SK-N-SH treated with all-trans-retinoic acid at 6 μM for 48 hours (cell line): ENCODE data around the gene ROBO1.

ENCODE experiments used
- ATAC-seq: fragments of 200-7000 bp; cut with Tn5 transposase; 3 replicates; pipeline ENCODE4 v1.9.1; 2020; ENCODE audit warnings: mild to moderate bottlenecking, moderate library complexity
- ARNTL ChIP-seq: fragments of 450-650 bp; formaldehyde crosslinking; IDR thresholded peaks from 2 replicates; pipeline ENCODE4 v1.5.0; 2020; ENCODE audit warnings: low read depth, mild to moderate bottlenecking, moderate library complexity, borderline replicate concordance
- BACH2 ChIP-seq: fragments of 250-450 bp; sonication (Bioruptor Pico); IDR thresholded peaks from 2 replicates; pipeline ENCODE4 v1.9.0; 2021; ENCODE audit warnings: mild to moderate bottlenecking, borderline replicate concordance
- CREB5 ChIP-seq: fragments of 250-450 bp; sonication (Bioruptor Pico); IDR thresholded peaks from 2 replicates; pipeline ENCODE4 v1.5.1; 2020; ENCODE audit warnings: low read depth, mild to moderate bottlenecking, moderate library complexity
- CSRNP3 ChIP-seq: fragments of 250-450 bp; sonication (Bioruptor Pico); IDR thresholded peaks from 2 replicates; pipeline ENCODE4 v1.5.1; 2021; ENCODE audit warnings: mild to moderate bottlenecking, moderate library complexity
- ESRRG ChIP-seq: fragments of 250-450 bp; sonication (Bioruptor Pico); IDR thresholded peaks from 2 replicates; pipeline ENCODE4 v1.6.1; 2021; ENCODE audit warnings: mild to moderate bottlenecking
- GLIS3 ChIP-seq: fragments of 250-450 bp; sonication (Bioruptor Pico); IDR thresholded peaks from 2 replicates; pipeline ENCODE4 v1.5.0; 2020; ENCODE audit warnings: mild to moderate bottlenecking, moderate library complexity
- ISL1 ChIP-seq: fragments of 250-450 bp; sonication (Bioruptor Pico); IDR thresholded peaks from 2 replicates; pipeline ENCODE4 v2.1.2; 2022; ENCODE audit warnings: mild to moderate bottlenecking, moderate library complexity
- OSR1 ChIP-seq: fragments of 250-450 bp; sonication (Bioruptor Pico); IDR thresholded peaks from 2 replicates; pipeline ENCODE4 v1.8.0; 2022; ENCODE audit warnings: moderate library complexity, mild to moderate bottlenecking, inconsistent platforms
- PATZ1 ChIP-seq: fragments of 250-450 bp; sonication (Bioruptor Pico); IDR thresholded peaks from 2 replicates; pipeline ENCODE4 v1.8.0; 2020; ENCODE audit warnings: mild to moderate bottlenecking, moderate library complexity, borderline replicate concordance
- POU6F1 ChIP-seq: fragments of 250-450 bp; sonication (Bioruptor Pico); IDR thresholded peaks from 2 replicates; pipeline ENCODE4 v1.8.0; 2021; ENCODE audit warnings: low read depth, mild to moderate bottlenecking, moderate library complexity, borderline replicate concordance
- SNAI2 ChIP-seq: fragments of 250-450 bp; sonication (Bioruptor Pico); IDR thresholded peaks from 2 replicates; pipeline ENCODE4 v1.5.0; 2020; ENCODE audit warnings: mild to moderate bottlenecking, moderate library complexity
- TOX ChIP-seq: fragments of 250-450 bp; sonication (Bioruptor Pico); IDR thresholded peaks from 2 replicates; pipeline ENCODE4 v1.8.0; 2021; ENCODE audit warnings: mild to moderate bottlenecking, moderate library complexity, borderline replicate concordance
- ZC3H10 ChIP-seq: fragments of 250-450 bp; sonication (Bioruptor Pico); IDR thresholded peaks from 2 replicates; pipeline ENCODE4 v1.5.1; 2021; ENCODE audit warnings: mild to moderate bottlenecking, moderate library complexity
- ZFP3 ChIP-seq: fragments of 250-450 bp; sonication (Bioruptor Pico); IDR thresholded peaks from 2 replicates; pipeline ENCODE4 v1.5.0; 2020; ENCODE audit warnings: mild to moderate bottlenecking, moderate library complexity
- ZFP30 ChIP-seq: fragments of 450-650 bp; formaldehyde crosslinking; IDR thresholded peaks from 2 replicates; pipeline ENCODE4 v1.5.0; 2022; ENCODE audit warnings: mild to moderate bottlenecking, moderate library complexity
- ZNF565 ChIP-seq: fragments of 450-650 bp; formaldehyde crosslinking; conservative IDR thresholded peaks from 2 replicates; pipeline ENCODE4 v1.5.0; 2020; ENCODE audit warnings: low read depth, mild to moderate bottlenecking, moderate library complexity
- ZNF8 ChIP-seq: fragments of 450-650 bp; formaldehyde crosslinking; IDR thresholded peaks from 2 replicates; pipeline ENCODE4 v1.5.0; 2020; ENCODE audit warnings: mild to moderate bottlenecking, moderate library complexity

ROBO1 gene

DNA sequence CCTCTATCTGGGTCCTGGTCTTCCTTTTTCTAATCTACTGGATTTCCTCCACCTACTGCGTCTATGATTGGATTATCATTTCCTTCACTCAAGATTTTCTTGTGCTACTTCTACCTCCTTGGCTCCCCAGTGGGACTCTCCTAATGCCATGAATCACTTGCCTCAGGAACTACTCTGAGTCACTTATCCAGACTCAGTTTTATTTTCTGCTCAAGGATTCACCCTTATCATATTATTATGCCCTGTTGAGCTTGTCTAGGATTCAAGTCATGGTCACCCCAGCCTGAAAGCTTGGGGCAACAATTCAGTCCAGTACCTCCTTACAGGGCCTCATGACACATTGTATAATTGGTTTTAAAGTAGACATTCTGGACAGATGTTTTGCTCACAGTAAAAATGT lies 968.1 kb downstream of the ROBO1 start:
- TF ChIP-seq ISL1 (CRISPR knock-in tag) (no peak), GLIS3 (CRISPR knock-in tag) (no peak), TOX (CRISPR knock-in tag) (no peak), SNAI2 (CRISPR knock-in tag) (no peak)
- ATAC-seq: no peak

DNA sequence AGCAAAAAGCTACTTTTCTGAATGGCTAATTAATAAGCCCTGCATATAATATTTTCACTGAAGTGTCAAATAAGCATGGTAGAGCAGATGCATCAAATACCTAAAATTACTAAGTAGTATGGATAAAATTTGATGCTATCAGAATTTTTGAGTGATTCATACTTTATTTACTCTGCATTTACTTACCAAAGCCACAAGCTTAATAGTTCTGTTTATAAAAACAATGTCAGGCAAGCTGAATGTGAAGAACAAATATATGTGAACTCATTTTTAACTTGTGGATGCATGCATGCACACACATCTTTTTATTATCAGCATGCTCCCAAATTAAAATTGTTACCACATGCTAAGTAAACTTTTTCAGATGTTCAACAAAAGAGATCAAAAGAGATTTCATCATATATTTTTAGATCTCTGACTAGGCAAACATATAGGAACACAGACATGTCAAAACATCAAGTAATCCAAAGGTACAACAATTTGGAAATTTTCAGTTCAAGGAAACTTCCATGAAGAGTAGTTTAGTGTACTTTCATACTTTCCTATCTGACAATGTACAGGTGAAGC lies 969.4 kb downstream of the ROBO1 start:
- TF ChIP-seq ISL1 (CRISPR knock-in tag) (no peak), GLIS3 (CRISPR knock-in tag) (no peak), ZC3H10 (CRISPR knock-in tag) (no peak), ARNTL (CRISPR knock-in tag) (no peak), POU6F1 (CRISPR knock-in tag) (no peak), CREB5 (CRISPR knock-in tag) (no peak), ZFP30 (CRISPR knock-in tag) (no peak), ZNF8 (CRISPR knock-in tag) (no peak), TOX (CRISPR knock-in tag) (no peak)
- TF ChIP-seq, all 23 proteins: peak for 0
- no peak for ATAC-seq

DNA sequence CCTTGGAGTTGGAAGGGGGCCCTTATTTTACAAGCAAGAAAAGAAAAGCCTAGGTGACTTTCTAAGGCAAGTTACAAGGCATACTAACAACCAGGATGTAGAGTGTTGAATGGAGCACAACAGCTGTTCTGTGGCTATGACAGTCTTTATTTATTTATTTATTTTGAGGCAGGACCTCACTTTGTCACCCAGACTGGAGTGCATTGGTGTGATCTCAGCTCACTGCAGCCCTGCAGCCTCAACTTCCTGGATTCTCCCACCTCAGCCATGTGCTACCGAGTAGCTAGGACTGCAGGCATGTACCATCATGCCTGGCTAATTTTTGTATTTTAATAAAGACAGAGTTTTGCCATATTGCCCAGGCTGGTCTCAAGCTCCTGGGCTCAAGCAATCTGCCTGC lies 973.4 kb downstream of the ROBO1 start:
- ATAC-seq: no peak
- TF ChIP-seq ZFP3 (CRISPR knock-in tag) (no peak), OSR1 (CRISPR knock-in tag) (no peak)
- TF ChIP-seq, all 23 proteins: peak for 0

DNA sequence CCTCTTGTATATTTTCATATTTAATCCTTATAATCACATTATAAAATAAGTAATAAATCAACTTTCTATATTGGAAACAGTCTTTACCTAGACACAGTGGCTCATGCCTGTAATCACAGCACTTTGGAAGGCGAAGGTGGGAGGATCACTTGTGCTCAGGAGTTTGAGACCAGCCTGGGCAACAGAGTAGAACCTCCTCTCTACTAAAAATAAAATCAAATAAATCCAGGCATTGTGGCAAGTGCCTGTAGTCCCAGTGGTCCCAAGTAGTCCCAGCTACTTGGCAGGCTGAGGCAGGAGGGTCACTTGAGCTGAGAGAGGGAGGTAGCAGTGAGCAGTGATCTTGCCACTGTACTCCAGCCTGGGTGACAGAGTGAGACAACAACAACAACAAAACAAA lies 975.1 kb downstream of the ROBO1 start:
- TF ChIP-seq ZNF565 (CRISPR knock-in tag) (no peak), PATZ1 (CRISPR knock-in tag) (no peak), CREB5 (CRISPR knock-in tag) (no peak), ZC3H10 (CRISPR knock-in tag) (no peak), CSRNP3 (CRISPR knock-in tag) (no peak), ZNF8 (CRISPR knock-in tag) (no peak), ESRRG (CRISPR knock-in tag) (no peak), POU6F1 (CRISPR knock-in tag) (no peak), BACH2 (CRISPR knock-in tag) (no peak), ZFP30 (CRISPR knock-in tag) (no peak)
- TF ChIP-seq, all 23 proteins: peak for 0
- no peak for ATAC-seq
